Kidney (tissue), 14 donors: ENCODE measurements around the gene MYADML2. TPM values are rescaled to one million over a fixed set of nuclear protein-coding genes. Genes with fewer than 3 reads are reported as not detected.

Experiments used
- DNase-seq, 5 donors: peaks; one replicate each; pipeline ENCODE4 v3.0.0-alpha.2; 2013 to 2020
- FAIRE-seq: peaks from 2 replicates; lab custom pipeline; 2012; peaks lifted over from hg19 to GRCh38; lab: Jason Lieb, UNC
- H3K27ac ChIP-seq, 2 donors: one replicate each; pipeline ENCODE4 v1.7.0; 2013; ENCODE audit warnings: low read depth in 2 of 2, low read length in 2 of 2, inconsistent platforms in 1 of 2
- H3K27me3 ChIP-seq: one replicate; pipeline ENCODE4 v1.7.1; 2013; ENCODE audit warnings: low read length, inconsistent platforms; ENCODE audit not compliant: control insufficient read depth, insufficient read depth
- H3K36me3 ChIP-seq, 3 donors: one replicate each; pipeline versions ENCODE4 v1.7.0 to v1.7.1; 2013; ENCODE audit warnings: low read length in 3 of 3, control low read depth in 1 of 3, inconsistent platforms in 1 of 3; ENCODE audit not compliant: insufficient read depth in 3 of 3, control insufficient read depth in 2 of 3
- H3K4me1 ChIP-seq, 3 donors: one replicate each; pipeline versions ENCODE4 v1.7.0 to v1.7.1; 2013; ENCODE audit warnings: low read length in 3 of 3, inconsistent platforms in 1 of 3, low read depth in 1 of 3; ENCODE audit not compliant: control insufficient read depth in 2 of 3, insufficient read depth in 2 of 3
- H3K4me3 ChIP-seq, 3 donors: one replicate each; pipeline versions ENCODE4 v1.7.0 to v1.8.1; 2013; ENCODE audit warnings: low read length in 3 of 3, control low read depth in 1 of 3, inconsistent platforms in 1 of 3
- H3K9ac ChIP-seq, 3 donors: one replicate each; pipeline versions ENCODE4 v1.7.0 to v1.7.1; 2013; ENCODE audit warnings: low read length in 3 of 3, control low read depth in 1 of 3, inconsistent platforms in 1 of 3
- H3K9me3 ChIP-seq, 3 donors: one replicate each; pipeline versions ENCODE4 v1.7.0 to v1.7.1; 2013; ENCODE audit warnings: low read length in 3 of 3, control low read depth in 1 of 3, inconsistent platforms in 1 of 3; ENCODE audit not compliant: control insufficient read depth in 2 of 3, insufficient read depth in 1 of 3
- intact Hi-C: fragments of 100-400 bp; cut with DNase I; formaldehyde crosslinking; loops from one replicate; pipeline ENCODE4 v1.11.1; 2022
- polyA plus RNA-seq: library from polyadenylated mRNA; stranded (reverse); fragments of 350-450 nt; fragmentation: Illumina TruSeq; extraction: RNeasy Lipid Tissue Mini Kit (QIAGEN cat#74804); gene quantifications from one replicate; pipeline ENCODE4 v1.2.3, GENCODE V29; 2014; ENCODE audit warnings: low read depth, low replicate concordance; ENCODE audit not compliant: insufficient read depth
- total RNA-seq: library from RNA; stranded (reverse); fragmentation: NEBNext Ultra II Directional; extraction: Animal tissue kit (Norgen Biotek cat#: 25700); gene quantifications from one replicate; pipeline ENCODE4 v1.2.1, GENCODE V29; 2021
- TF ChIP-seq, protein P1 (sequence below): IDR thresholded peaks from 3 replicates; pipeline ENCODE4 v1.5.1; 2012; ENCODE audit warnings: mild to moderate bottlenecking, moderate library complexity, borderline replicate concordance; ENCODE audit not compliant: insufficient read depth; ENCODE audit errors: extremely low read depth
- donor health status: control.
- donor health status: control.
- donor health status: control.
- donor health status: control.
- donor health status: control.
- donor health status: DM: yes; HTN: yes; CAD: no.
- donor health status: Normal renal cell carcinoma (clear cell type).

The MYADML2 gene
- total and polyA plus RNA-seq, 2 donors from 2014 or later = not detected

DNA sequence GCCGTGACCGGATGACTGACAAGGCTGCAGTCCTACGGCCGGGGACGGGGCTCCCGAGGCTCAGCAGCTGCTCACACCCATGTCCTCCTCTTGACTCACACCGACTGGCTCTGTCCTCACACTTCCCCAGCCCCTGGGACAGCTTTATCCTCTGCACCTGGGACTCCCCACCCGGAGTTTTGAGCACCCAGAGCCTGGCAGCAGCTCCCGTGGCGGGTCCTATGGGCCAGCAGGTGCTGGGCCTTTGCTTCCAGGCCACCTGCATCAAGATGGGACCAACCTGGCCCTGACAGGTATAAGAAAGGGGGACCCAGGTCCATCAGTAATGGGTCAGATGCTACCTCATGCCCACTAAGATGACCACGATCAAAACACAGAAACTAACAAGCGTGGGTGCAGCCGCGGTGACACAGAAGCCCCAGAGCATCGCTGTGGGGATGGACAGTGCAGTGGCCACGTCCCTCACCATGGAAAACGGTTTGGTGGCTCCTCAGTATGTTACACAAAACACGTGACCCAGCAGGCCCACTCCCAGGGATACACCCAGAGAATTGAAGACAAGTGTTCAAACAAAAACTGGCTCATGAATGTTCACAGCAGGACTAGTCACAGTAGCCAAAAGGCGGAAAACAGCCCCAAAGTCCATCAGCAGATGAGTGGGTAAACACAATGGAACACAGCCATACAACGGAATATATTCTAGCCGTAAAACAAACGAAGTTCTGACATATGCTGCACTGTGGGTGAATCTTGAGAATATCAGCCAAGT is 17.2 kb upstream of the MYADML2 start:
- no peak overlapping the region for H3K4me3 ChIP-seq
- no peak for DNase-seq
- intact Hi-C loops = loop anchor here (10.0 kb wide), 1 partner anchor 51 kb away; no protein-coding TSS in a partner anchor
- no peaks in the 10 kb centered on the region for H3K36me3 ChIP-seq
- peaks cover 0 to 12% (median 0%) of the 10 kb centered on the region in 3 donors for H3K4me1 ChIP-seq
- H3K27me3 ChIP-seq = peaks cover 4% of the 10 kb centered on the region
- TF ChIP-seq, protein P1, sequence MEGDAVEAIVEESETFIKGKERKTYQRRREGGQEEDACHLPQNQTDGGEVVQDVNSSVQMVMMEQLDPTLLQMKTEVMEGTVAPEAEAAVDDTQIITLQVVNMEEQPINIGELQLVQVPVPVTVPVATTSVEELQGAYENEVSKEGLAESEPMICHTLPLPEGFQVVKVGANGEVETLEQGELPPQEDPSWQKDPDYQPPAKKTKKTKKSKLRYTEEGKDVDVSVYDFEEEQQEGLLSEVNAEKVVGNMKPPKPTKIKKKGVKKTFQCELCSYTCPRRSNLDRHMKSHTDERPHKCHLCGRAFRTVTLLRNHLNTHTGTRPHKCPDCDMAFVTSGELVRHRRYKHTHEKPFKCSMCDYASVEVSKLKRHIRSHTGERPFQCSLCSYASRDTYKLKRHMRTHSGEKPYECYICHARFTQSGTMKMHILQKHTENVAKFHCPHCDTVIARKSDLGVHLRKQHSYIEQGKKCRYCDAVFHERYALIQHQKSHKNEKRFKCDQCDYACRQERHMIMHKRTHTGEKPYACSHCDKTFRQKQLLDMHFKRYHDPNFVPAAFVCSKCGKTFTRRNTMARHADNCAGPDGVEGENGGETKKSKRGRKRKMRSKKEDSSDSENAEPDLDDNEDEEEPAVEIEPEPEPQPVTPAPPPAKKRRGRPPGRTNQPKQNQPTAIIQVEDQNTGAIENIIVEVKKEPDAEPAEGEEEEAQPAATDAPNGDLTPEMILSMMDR = no peak
- no peaks in the 10 kb centered on the region for H3K9me3 ChIP-seq
- H3K9ac ChIP-seq = no peak overlapping the region
- no peak for FAIRE-seq
- no peak overlapping the region for H3K27ac ChIP-seq

DNA sequence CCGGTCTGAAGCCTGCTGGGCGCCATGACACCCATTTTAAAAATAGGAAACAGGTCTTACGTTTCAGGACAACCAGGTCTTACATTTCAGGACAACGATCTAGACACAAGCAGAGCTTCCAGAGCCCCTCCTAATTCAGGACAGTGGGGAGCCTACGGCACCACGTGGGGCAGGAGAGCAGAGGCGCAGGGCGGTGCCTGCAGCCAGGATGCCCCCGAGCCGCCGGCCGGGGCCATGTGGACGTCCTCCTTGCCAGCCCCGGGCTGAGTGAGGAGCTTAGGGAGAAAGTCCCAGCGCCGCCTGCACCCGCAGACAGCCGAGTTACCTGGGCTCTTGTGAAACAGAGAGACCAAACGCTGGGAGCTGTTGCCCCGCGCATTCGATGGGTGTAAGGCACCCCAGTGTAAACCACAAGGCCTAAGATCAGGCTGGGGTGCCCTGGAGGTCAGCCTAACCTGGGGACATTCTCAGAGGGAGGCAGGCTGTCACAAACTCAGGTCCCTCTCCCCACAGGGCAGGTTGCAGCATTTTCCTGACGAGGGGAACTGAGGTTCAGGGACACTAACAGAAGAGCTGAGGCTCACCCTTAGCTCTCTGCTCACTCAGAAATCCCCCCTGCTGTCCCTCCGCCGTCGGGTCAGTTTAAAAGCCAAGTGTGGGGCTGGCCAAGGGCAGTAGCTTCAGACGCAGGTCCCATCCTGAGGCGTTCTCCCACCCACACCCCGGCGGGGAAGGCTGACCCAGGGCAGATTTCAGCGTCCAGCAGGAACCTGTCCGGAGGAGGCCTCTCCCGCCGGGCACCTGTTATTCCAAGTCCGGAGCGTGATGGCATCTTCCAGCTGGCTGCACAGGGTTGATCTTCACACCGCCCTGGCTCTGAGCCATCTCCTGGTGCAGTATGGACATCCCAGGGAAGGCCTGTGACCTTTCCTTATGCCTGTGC is 15.7 kb upstream of the MYADML2 start:
- no peak for FAIRE-seq
- Histone ChIP-seq H3K4me3 (no peak overlapping the region), H3K9ac (no peak overlapping the region), H3K9me3 (no peaks in the 10 kb centered on the region), H3K27me3 (peaks cover 13% of the 10 kb centered on the region), H3K27ac (no peak overlapping the region), H3K4me1 (peaks cover 0 to 8% (median 0%) of the 10 kb centered on the region in 3 donors), H3K36me3 (no peaks in the 10 kb centered on the region)
- intact Hi-C loops = loop anchor here (10.0 kb wide), 1 partner anchor 52 kb away; no protein-coding TSS in a partner anchor
- TF ChIP-seq, protein P1 = no peak
- DNase-seq = peak in 1 of 5 donors; percentile 66

DNA sequence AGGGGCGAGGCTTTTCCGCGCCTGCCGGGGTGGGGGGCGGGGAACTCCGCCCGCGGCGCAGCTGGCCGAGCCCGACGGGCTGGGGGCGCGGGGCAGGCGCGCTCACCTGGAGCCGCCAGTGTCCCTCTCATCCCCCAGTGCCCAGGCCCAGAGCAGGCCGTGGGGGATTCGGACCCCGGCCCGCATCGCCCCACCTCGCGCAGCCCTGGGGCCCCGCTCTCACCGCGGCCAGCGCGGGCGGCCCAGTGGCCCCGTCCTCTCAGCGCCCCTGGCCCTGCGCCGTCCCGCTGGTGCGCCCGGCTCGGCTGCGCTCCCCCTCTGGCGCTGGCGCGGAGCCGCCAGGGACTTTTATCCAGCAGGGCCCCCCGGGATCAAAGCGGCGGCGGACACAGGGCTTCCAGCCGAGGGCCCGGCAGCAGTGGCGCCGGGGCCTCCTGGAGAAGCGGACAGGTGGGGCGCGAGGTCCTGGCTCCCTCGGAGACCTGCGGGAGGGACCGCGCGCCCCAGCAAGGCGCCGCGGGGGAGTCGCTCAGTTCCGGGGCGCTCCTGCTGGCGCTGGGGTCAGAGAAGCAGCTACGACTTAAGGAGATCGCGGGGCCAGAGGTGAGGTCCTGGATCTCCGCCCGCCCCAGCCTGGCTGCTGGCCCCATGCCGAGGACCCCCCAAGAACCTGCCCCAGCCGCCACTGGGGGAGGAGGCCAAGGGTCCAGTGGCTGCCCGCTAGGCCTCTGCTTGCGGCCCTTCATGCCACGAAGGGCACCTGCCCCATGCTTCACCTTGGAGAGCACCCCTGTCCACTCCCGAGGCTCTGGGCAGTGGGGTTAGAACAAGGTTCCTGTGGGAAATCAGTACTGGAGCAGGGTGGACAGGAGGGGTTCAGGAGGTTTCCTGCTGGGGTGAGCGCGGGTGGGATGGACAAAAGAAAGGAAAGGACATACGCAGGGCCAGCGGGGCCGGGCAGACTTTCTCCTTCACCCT is 14.8 kb upstream of the MYADML2 start:
- intact Hi-C loops = loop anchor here (10.0 kb wide), 1 partner anchor 53 kb away; no protein-coding TSS in a partner anchor
- FAIRE-seq (no peak), DNase-seq (no peak)
- Histone ChIP-seq H3K4me1 (peaks cover 0 to 3% (median 0%) of the 10 kb centered on the region in 3 donors), H3K27ac (no peak overlapping the region), H3K36me3 (no peaks in the 10 kb centered on the region), H3K9ac (no peak overlapping the region), H3K27me3 (peaks cover 13% of the 10 kb centered on the region), H3K4me3 (no peak overlapping the region), H3K9me3 (no peaks in the 10 kb centered on the region)
- TF ChIP-seq, protein P1 = no peak
